Common myeloid progenitor, CD34-positive (primary cell): ENCODE data around the gene NEGR1.

Experiments used
- CTCF ChIA-PET: fragments of 350-600 bp; sonication (Branson Sonifier 250); formaldehyde crosslinking; loops from one replicate; lab custom pipeline; 2021; ENCODE audit warnings: antibody characterized with exemption; lab: Charles Lee
- POLR2A ChIA-PET: fragments of 350-600 bp; sonication (Branson Sonifier 250); formaldehyde crosslinking; loops from one replicate; lab custom pipeline; 2021; ENCODE audit warnings: antibody characterized with exemption; lab: Charles Lee
- DNase-seq, 3 donors: peaks; one replicate each; pipeline versions ENCODE4 v3.0.0 to v3.0.0-alpha.2; 2013
- H3K27ac ChIP-seq, 2 experiments: 1 replicate in 1 of 2; 2 replicates in 1 of 2; pipeline ENCODE4 v1.7.0; 2013; ENCODE audit warnings: inconsistent platforms in 2 of 2, low read length in 2 of 2, mild to moderate bottlenecking in 2 of 2, low read depth in 1 of 2, moderate library complexity in 1 of 2; ENCODE audit not compliant: severe bottlenecking in 2 of 2, insufficient read depth in 1 of 2, poor library complexity in 1 of 2
- H3K27me3 ChIP-seq, 5 experiments: replicated peaks in 2 of 5; 1 replicate in 3 of 5; 2 replicates in 2 of 5; pipeline versions ENCODE4 v1.6.1 to v1.7.0; 2013; ENCODE audit warnings: low read length in 4 of 5, mild to moderate bottlenecking in 2 of 5, moderate library complexity in 2 of 5, inconsistent platforms in 1 of 5; ENCODE audit not compliant: insufficient read depth in 5 of 5, control insufficient read depth in 4 of 5
- H3K36me3 ChIP-seq, 4 experiments: 1 replicate in 2 of 4; 2 replicates in 2 of 4; pipeline versions ENCODE4 v1.6.1 to v1.7.0; 2013; ENCODE audit warnings: low read length in 3 of 4, control low read depth in 1 of 4, mild to moderate bottlenecking in 1 of 4; ENCODE audit not compliant: control insufficient read depth in 4 of 4, insufficient read depth in 4 of 4
- H3K4me1 ChIP-seq, 4 experiments: 1 replicate in 3 of 4; 2 replicates in 1 of 4; pipeline versions ENCODE4 v1.6.1 to v1.7.1; 2013; ENCODE audit warnings: low read length in 3 of 4, mild to moderate bottlenecking in 3 of 4, control low read depth in 1 of 4, inconsistent platforms in 1 of 4, moderate library complexity in 1 of 4; ENCODE audit not compliant: control insufficient read depth in 4 of 4, insufficient read depth in 4 of 4; ENCODE audit errors: control extremely low read depth in 1 of 4
- H3K4me3 ChIP-seq, 7 experiments: 1 replicate in 4 of 7; 2 replicates in 3 of 7; pipeline versions ENCODE4 v1.5.1 to v1.7.0; 2013; ENCODE audit warnings: mild to moderate bottlenecking in 7 of 7, low read length in 6 of 7, moderate library complexity in 6 of 7, inconsistent platforms in 2 of 7, low read depth in 2 of 7, control low read depth in 1 of 7; ENCODE audit not compliant: insufficient read depth in 4 of 7, control insufficient read depth in 1 of 7; ENCODE audit errors: extremely low read depth in 1 of 7
- H3K9me3 ChIP-seq, 5 experiments: 1 replicate in 4 of 5; 2 replicates in 1 of 5; pipeline versions ENCODE4 v1.6.1 to v1.7.1; 2013; ENCODE audit warnings: low read length in 4 of 5, mild to moderate bottlenecking in 2 of 5, inconsistent platforms in 1 of 5, low read depth in 1 of 5, moderate library complexity in 1 of 5; ENCODE audit not compliant: control insufficient read depth in 4 of 5, insufficient read depth in 2 of 5; ENCODE audit errors: control extremely low read depth in 1 of 5
- WGBS: methylation state at CpG from one replicate; pipeline ENCODE4 v1.1.5; 2013; ENCODE audit not compliant: insufficient coverage; 5-methylcytosine and 5-hydroxymethylcytosine counted together

NEGR1 gene

GRCh38 chr1:71843012-71843411 is 439.3 kb downstream of the NEGR1 start:
- 96% methylated on average over 2 of the region's 2 CpGs for WGBS
- ChIA-PET POLR2A (no interaction called here), CTCF (no interaction called here)
- Histone ChIP-seq H3K27ac (no peak overlapping the region), H3K4me1 (peaks cover 0 to 5% (median 0%) of the 10 kb centered on the region in 4 experiments), H3K36me3 (no peaks in the 10 kb centered on the region), H3K27me3 (no peaks in the 10 kb centered on the region), H3K4me3 (no peak overlapping the region), H3K9me3 (peaks cover 0 to 3% (median 0%) of the 10 kb centered on the region in 5 experiments)
- no peak for DNase-seq

GRCh38 chr1:71839876-71840275 is 442.5 kb downstream of the NEGR1 start:
- POLR2A ChIA-PET: no interaction called here
- Histone ChIP-seq H3K36me3 (no peaks in the 10 kb centered on the region), H3K4me1 (peaks cover 0 to 9% (median 3%) of the 10 kb centered on the region in 4 experiments), H3K4me3 (no peak overlapping the region), H3K9me3 (peaks cover 0 to 3% (median 0%) of the 10 kb centered on the region in 5 experiments), H3K27me3 (no peaks in the 10 kb centered on the region), H3K27ac (no peak overlapping the region)
- no peak for DNase-seq
- CTCF ChIA-PET: no interaction called here
- no CpG with 5 or more reads among the region's 4 CpGs for WGBS

GRCh38 chr1:71836904-71837303 is 445.4 kb downstream of the NEGR1 start:
- Histone ChIP-seq H3K27ac (no peak overlapping the region), H3K36me3 (no peaks in the 10 kb centered on the region), H3K4me1 (peaks cover 0 to 7% (median 6%) of the 10 kb centered on the region in 4 experiments), H3K9me3 (peaks cover 0 to 3% (median 0%) of the 10 kb centered on the region in 5 experiments), H3K4me3 (no peak overlapping the region), H3K27me3 (no peaks in the 10 kb centered on the region)
- WGBS: no CpG with 5 or more reads among the region's 2 CpGs
- DNase-seq: no peak
- POLR2A ChIA-PET: no interaction called here
- CTCF ChIA-PET: interaction anchor here (1.5 kb wide), 1 partner anchor 11 kb away, joined by 6 read pairs; no protein-coding TSS in a partner anchor

GRCh38 chr1:71835442-71835813 is 446.9 kb downstream of the NEGR1 start:
- ChIA-PET POLR2A (no interaction called here), CTCF (no interaction called here)
- no peaks in the 10 kb centered on the region for H3K36me3 ChIP-seq
- DNase-seq: no peak
- H3K27ac ChIP-seq: no peak overlapping the region
- H3K4me3 ChIP-seq: no peak overlapping the region
- H3K27me3 ChIP-seq: no peaks in the 10 kb centered on the region
- no peaks in the 10 kb centered on the region for H3K9me3 ChIP-seq
- peaks cover 0 to 7% (median 6%) of the 10 kb centered on the region in 4 experiments for H3K4me1 ChIP-seq

- ChIA-PET POLR2A (no interaction called here), CTCF (interaction anchor here (0.7 kb wide), 1 partner anchor 80 kb away, joined by 3 read pairs; no protein-coding TSS in a partner anchor)
- Histone ChIP-seq H3K4me1 (peaks cover 0 to 7% (median 6%) of the 10 kb centered on the region in 4 experiments), H3K36me3 (no peaks in the 10 kb centered on the region), H3K27ac (no peak overlapping the region), H3K27me3 (no peaks in the 10 kb centered on the region), H3K4me3 (no peak overlapping the region), H3K9me3 (no peaks in the 10 kb centered on the region)
- 100% methylated on average over 3 of the region's 4 CpGs for WGBS
- DNase-seq: peak in 2 of 3 donors; percentile 33 to 55
Measured at GRCh38 chr1:71834601-71835441, 447.5 kb downstream of the NEGR1 start.

- Histone ChIP-seq H3K27ac (no peak overlapping the region), H3K4me3 (no peak overlapping the region), H3K27me3 (no peaks in the 10 kb centered on the region), H3K9me3 (no peaks in the 10 kb centered on the region), H3K36me3 (no peaks in the 10 kb centered on the region), H3K4me1 (peaks cover 0 to 11% (median 7%) of the 10 kb centered on the region in 4 experiments)
- ChIA-PET CTCF (no interaction called here), POLR2A (no interaction called here)
- no peak for DNase-seq
- 93% methylated on average over 4 of the region's 4 CpGs for WGBS
Measured at GRCh38 chr1:71831646-71832045, 450.7 kb downstream of the NEGR1 start.

DNA sequence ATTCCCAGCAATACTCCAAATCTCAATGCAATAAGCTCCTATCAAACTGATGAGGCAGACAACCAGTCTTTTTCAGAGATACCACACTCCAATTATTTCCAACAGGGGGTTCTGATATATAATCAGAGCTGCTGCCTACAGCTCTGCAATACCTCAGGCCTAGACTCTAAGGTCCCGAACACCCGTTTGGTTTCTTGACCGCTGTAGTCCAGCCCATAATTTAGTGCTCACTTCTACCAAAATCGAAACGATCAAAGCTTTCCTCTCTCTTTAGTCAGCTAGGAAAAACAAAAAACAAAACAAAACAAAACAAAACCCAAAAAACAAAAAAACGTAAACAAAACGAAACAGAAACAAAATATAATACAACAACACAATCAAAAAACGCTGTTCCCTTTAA is 453.0 kb downstream of the NEGR1 start:
- CTCF ChIA-PET: interaction anchor here (1.0 kb wide), 1 partner anchor 156 kb away, joined by 3 read pairs; no protein-coding TSS in a partner anchor
- no peaks in the 10 kb centered on the region for H3K36me3 ChIP-seq

More for the DNA sequence above, 453.0 kb downstream of the NEGR1 start:
- peaks cover 0 to 10% (median 2%) of the 10 kb centered on the region in 4 experiments for H3K4me1 ChIP-seq
- H3K4me3 ChIP-seq: no peak overlapping the region
- 96% methylated on average over 5 of the region's 8 CpGs for WGBS
- no peaks in the 10 kb centered on the region for H3K27me3 ChIP-seq
- no peak for DNase-seq
- no peak overlapping the region for H3K27ac ChIP-seq
- POLR2A ChIA-PET: no interaction called here
- no peaks in the 10 kb centered on the region for H3K9me3 ChIP-seq
